Stimulated activated CD8-positive, alpha-beta memory T cell treated with anti-CD3 and anti-CD28 coated beads, Interleukin-4, amount 100 ng/mL, for 24 hours (primary cell): Measurements from ENCODE around the gene NUP210L.
"Not testable (repeated sequence)": the region's sequence is repeated elsewhere in the genome, so short reads cannot be mapped to it uniquely, and the experiment has no call there.

ENCODE experiments used
- DNase-seq: peaks from one replicate; pipeline ENCODE4 v3.0.0-alpha.2; 2020; ENCODE audit warnings: low read depth

The NUP210L gene

GRCh38 chr1:154097873-154098272, 57.0 kb downstream of the NUP210L start:
- DNase-seq: no peak

- DNase-seq: no peak
Observed at GRCh38 chr1:154095456-154096060, 59.3 kb downstream of the NUP210L start.

- no peak for DNase-seq
Observed at GRCh38 chr1:154094411-154094810, 60.5 kb downstream of the NUP210L start.

GRCh38 chr1:154093699-154094098, 61.2 kb downstream of the NUP210L start:
- no peak for DNase-seq

- no peak for DNase-seq
Observed at GRCh38 chr1:154091706-154092105, 63.2 kb downstream of the NUP210L start.

- no peak for DNase-seq
Observed at GRCh38 chr1:154087574-154087973, 67.3 kb downstream of the NUP210L start.

- DNase-seq: not testable (repeated sequence)
Observed at GRCh38 chr1:154083057-154083456, 71.8 kb downstream of the NUP210L start.

GRCh38 chr1:154081386-154082126, 73.3 kb downstream of the NUP210L start:
- no peak for DNase-seq

GRCh38 chr1:154076413-154076812, 78.5 kb downstream of the NUP210L start:
- no peak for DNase-seq

GRCh38 chr1:154075746-154076145, 79.1 kb downstream of the NUP210L start:
- no peak for DNase-seq

GRCh38 chr1:154062309-154062708, 92.6 kb downstream of the NUP210L start:
- no peak for DNase-seq

GRCh38 chr1:154047436-154047835, 107.4 kb downstream of the NUP210L start:
- not testable (repeated sequence) for DNase-seq

GRCh38 chr1:154033697-154034096, 121.2 kb downstream of the NUP210L start:
- not testable (repeated sequence) for DNase-seq

- DNase-seq: no peak
Observed at GRCh38 chr1:154019940-154020339, 134.9 kb downstream of the NUP210L start.

- DNase-seq: no peak
Observed at GRCh38 chr1:154019269-154019668, 135.6 kb downstream of the NUP210L start.

GRCh38 chr1:154014154-154014907, 140.5 kb downstream of the NUP210L start:
- no peak for DNase-seq

GRCh38 chr1:154012543-154012942, 142.3 kb downstream of the NUP210L start:
- DNase-seq: not testable (repeated sequence)

- no peak for DNase-seq
Observed at GRCh38 chr1:154012129-154012528, 142.7 kb downstream of the NUP210L start.

GRCh38 chr1:154006136-154006535, 148.7 kb downstream of the NUP210L start:
- no peak for DNase-seq

GRCh38 chr1:154000420-154000819, 154.5 kb downstream of the NUP210L start:
- no peak for DNase-seq

GRCh38 chr1:153996882-153997281, 158.0 kb downstream of the NUP210L start:
- not testable (repeated sequence) for DNase-seq

- no peak for DNase-seq
Observed at GRCh38 chr1:153995640-153996039, 159.2 kb downstream of the NUP210L start.

GRCh38 chr1:153995202-153995601, 159.7 kb downstream of the NUP210L start:
- DNase-seq: no peak
